NB4 (cell line): ENCODE results near the gene UTS2B.

Experiments
- CTCF ChIP-seq: IDR thresholded peaks from one replicate; pipeline ENCODE4 v1.5.1; 2012; ENCODE audit warnings: low read depth, low read length
- POLR2A ChIP-seq: IDR thresholded peaks from 2 replicates; pipeline ENCODE4 v1.6.1; 2011; ENCODE audit warnings: mild to moderate bottlenecking; ENCODE audit not compliant: insufficient read length; ENCODE audit errors: extremely low read depth

GRCh38 chr3:191282251-191283185 lies 47.8 kb downstream of the UTS2B start:
- TF ChIP-seq POLR2A (no peak), CTCF (no peak)
